ENCODE data around the gene NR2F2. TPM values are rescaled to one million over a fixed set of nuclear protein-coding genes. Genes with fewer than 3 reads are reported as not detected.
A peak's percentile ranks its signal among the peaks of the same experiment; 100 is the strongest.
"Not testable (repeated sequence)": the region's sequence is repeated elsewhere in the genome, so short reads cannot be mapped to it uniquely, and the experiment has no call there.

Gene NR2F2
- total RNA-seq, 1 donor from 2014 or later, result 19.1 TPM

- Histone ChIP-seq H3K4me3 (ENCODE audit: low read depth, low read length) (no peak overlapping the region), H3K27me3 (ENCODE audit: control insufficient read depth, insufficient read depth, low read length) (peaks cover 3% of the 10 kb centered on the region), H3K36me3 (ENCODE audit: control insufficient read depth, insufficient read depth, low read length) (no peaks in the 10 kb centered on the region)
- no peak for TF ChIP-seq CTCF (IDR thresholded peaks at IDR 0.05; ENCODE audit: insufficient read depth, low read length, poor library complexity, severe bottlenecking)
- no peak for DNase-seq (ENCODE audit: low read depth)
These were observed 38.9 kb downstream of the NR2F2 start for GRCh38 chr15:96369351-96369750.

- DNase-seq (ENCODE audit: low read depth), result no peak
- no peak for TF ChIP-seq CTCF (IDR thresholded peaks at IDR 0.05; ENCODE audit: insufficient read depth, low read length, poor library complexity, severe bottlenecking)
- peaks cover 3% of the 10 kb centered on the region for H3K27me3 ChIP-seq (ENCODE audit: control insufficient read depth, insufficient read depth, low read length)
- no peak overlapping the region for H3K4me3 ChIP-seq (ENCODE audit: low read depth, low read length)
- H3K36me3 ChIP-seq (ENCODE audit: control insufficient read depth, insufficient read depth, low read length), result no peaks in the 10 kb centered on the region
These were observed 39.5 kb downstream of the NR2F2 start for GRCh38 chr15:96369825-96370621.

- Histone ChIP-seq H3K27me3 (ENCODE audit: control insufficient read depth, insufficient read depth, low read length) (no peaks in the 10 kb centered on the region), H3K36me3 (ENCODE audit: control insufficient read depth, insufficient read depth, low read length) (no peaks in the 10 kb centered on the region), H3K4me3 (ENCODE audit: low read depth, low read length) (no peak overlapping the region)
- TF ChIP-seq CTCF (IDR thresholded peaks at IDR 0.05; ENCODE audit: insufficient read depth, low read length, poor library complexity, severe bottlenecking), result no peak
- DNase-seq (ENCODE audit: low read depth), result peak; percentile 57
These were observed 42.1 kb downstream of the NR2F2 start for GRCh38 chr15:96372554-96372953.

- Histone ChIP-seq H3K36me3 (ENCODE audit: control insufficient read depth, insufficient read depth, low read length) (no peaks in the 10 kb centered on the region), H3K4me3 (ENCODE audit: low read depth, low read length) (no peak overlapping the region), H3K27me3 (ENCODE audit: control insufficient read depth, insufficient read depth, low read length) (no peaks in the 10 kb centered on the region)
- no peak for TF ChIP-seq CTCF (IDR thresholded peaks at IDR 0.05; ENCODE audit: insufficient read depth, low read length, poor library complexity, severe bottlenecking)
- DNase-seq (ENCODE audit: low read depth), result no peak
These were observed 44.0 kb downstream of the NR2F2 start for GRCh38 chr15:96374499-96374898.

- H3K4me3 ChIP-seq (ENCODE audit: low read depth, low read length); DNase-seq (ENCODE audit: low read depth); H3K27me3 ChIP-seq (ENCODE audit: control insufficient read depth, insufficient read depth, low read length); H3K36me3 ChIP-seq (ENCODE audit: control insufficient read depth, insufficient read depth, low read length): not testable (repeated sequence)
These were observed 49.1 kb downstream of the NR2F2 start for GRCh38 chr15:96379592-96379991.

- Histone ChIP-seq H3K27me3 (ENCODE audit: control insufficient read depth, insufficient read depth, low read length) (no peaks in the 10 kb centered on the region), H3K4me3 (ENCODE audit: low read depth, low read length) (no peak overlapping the region), H3K36me3 (ENCODE audit: control insufficient read depth, insufficient read depth, low read length) (no peaks in the 10 kb centered on the region)
- no peak for DNase-seq (ENCODE audit: low read depth)
- no peak for TF ChIP-seq CTCF (IDR thresholded peaks at IDR 0.05; ENCODE audit: insufficient read depth, low read length, poor library complexity, severe bottlenecking)
These were observed 51.0 kb downstream of the NR2F2 start for GRCh38 chr15:96381463-96381862.
